Suprapubic skin (tissue), 4 donors: Measurements from ENCODE around the gene KIDINS220. TPM values are rescaled to one million over a fixed set of nuclear protein-coding genes. Genes with fewer than 3 reads are reported as not detected.

ENCODE experiments used
- DNase-seq, 2 donors: peaks; one replicate each; pipeline ENCODE4 v3.0.0-alpha.2; 2019; ENCODE audit warnings: low spot score in 2 of 2
- H3K27ac ChIP-seq: fragments of 200-600 bp; sonication (generic); one replicate; pipeline ENCODE4 v1.5.1; 2019
- H3K27me3 ChIP-seq: fragments of 200-600 bp; sonication (generic); one replicate; pipeline ENCODE4 v1.5.1; 2019
- H3K36me3 ChIP-seq: fragments of 200-600 bp; sonication (generic); one replicate; pipeline ENCODE4 v1.5.1; 2019
- H3K4me1 ChIP-seq: fragments of 200-600 bp; sonication (generic); one replicate; pipeline ENCODE4 v1.5.1; 2019
- H3K4me3 ChIP-seq: fragments of 200-600 bp; sonication (generic); one replicate; pipeline ENCODE4 v1.5.1; 2019; ENCODE audit warnings: mild to moderate bottlenecking
- H3K9me3 ChIP-seq: fragments of 200-600 bp; sonication (generic); one replicate; pipeline ENCODE4 v1.5.1; 2019
- EP300 ChIP-seq: sonication (generic); formaldehyde crosslinking; IDR thresholded peaks from one replicate; pipeline ENCODE4 v1.6.1; 2017; ENCODE audit warnings: antibody characterized with exemption
- POLR2A ChIP-seq, 2 donors: fragments of 450-650 bp; IDR thresholded peaks; one replicate each; pipeline ENCODE4 v1.6.1; 2017; ENCODE audit warnings: antibody characterized with exemption in 2 of 2, mild to moderate bottlenecking in 2 of 2, moderate library complexity in 2 of 2
- POLR2AphosphoS5 ChIP-seq, 3 donors: sonication (generic); formaldehyde crosslinking; IDR thresholded peaks; one replicate each; pipeline ENCODE4 v1.6.1; 2017; ENCODE audit warnings: antibody characterized with exemption in 3 of 3
- WGBS: methylation state at CpG from one replicate; pipeline ENCODE4 v1.1.5; 2018; 5-methylcytosine and 5-hydroxymethylcytosine counted together
- total RNA-seq, 4 donors: library from RNA; depleted of rRNA; stranded (reverse); fragments of >200 nt; gene quantifications; one replicate each; pipeline ENCODE4 v1.1.0, GENCODE V29; 2016
- TF ChIP-seq, protein P1 (sequence below), 2 donors: fragments of 200-600 bp in 1 of 2; fragments of 450-650 bp in 1 of 2; sonication (generic) in 1 of 2; IDR thresholded peaks; one replicate each; pipeline ENCODE4 v1.5.1; 2016 to 2019; ENCODE audit warnings: antibody characterized with exemption in 2 of 2, mild to moderate bottlenecking in 1 of 2, moderate library complexity in 1 of 2

Gene KIDINS220
- total RNA-seq, 4 donors from 2014 or later, result 44.7 to 100 (median 53.5) TPM

DNA sequence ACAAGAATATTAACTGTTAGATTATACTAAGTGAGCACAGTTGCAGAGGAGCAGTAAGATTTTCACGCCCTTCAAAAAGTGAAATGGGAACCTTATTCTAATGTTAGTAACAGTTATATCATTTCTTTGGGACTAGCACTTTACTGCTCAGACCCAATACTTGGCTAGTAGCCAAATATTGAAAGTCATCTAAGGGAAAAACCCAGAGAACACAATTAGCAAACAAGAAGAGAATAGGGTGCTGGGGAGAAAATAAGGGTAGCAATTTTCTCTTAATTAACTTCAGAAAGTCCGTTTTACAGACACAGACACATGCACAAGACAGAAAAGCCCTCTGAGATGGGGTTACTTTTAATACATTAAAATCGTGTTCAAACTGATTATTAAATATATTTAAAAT, 83.8 kb downstream of the KIDINS220 start:
- Histone ChIP-seq H3K36me3 (peaks cover 37% of the 10 kb centered on the region), H3K27ac (no peak overlapping the region), H3K9me3 (no peaks in the 10 kb centered on the region), H3K4me3 (no peak overlapping the region), H3K27me3 (no peaks in the 10 kb centered on the region), H3K4me1 (peaks cover 8% of the 10 kb centered on the region)
- DNase-seq, result no peak
- 80% methylated on average over 3 of the region's 3 CpGs for WGBS
- no peak for TF ChIP-seq EP300
- TF ChIP-seq, protein P1, sequence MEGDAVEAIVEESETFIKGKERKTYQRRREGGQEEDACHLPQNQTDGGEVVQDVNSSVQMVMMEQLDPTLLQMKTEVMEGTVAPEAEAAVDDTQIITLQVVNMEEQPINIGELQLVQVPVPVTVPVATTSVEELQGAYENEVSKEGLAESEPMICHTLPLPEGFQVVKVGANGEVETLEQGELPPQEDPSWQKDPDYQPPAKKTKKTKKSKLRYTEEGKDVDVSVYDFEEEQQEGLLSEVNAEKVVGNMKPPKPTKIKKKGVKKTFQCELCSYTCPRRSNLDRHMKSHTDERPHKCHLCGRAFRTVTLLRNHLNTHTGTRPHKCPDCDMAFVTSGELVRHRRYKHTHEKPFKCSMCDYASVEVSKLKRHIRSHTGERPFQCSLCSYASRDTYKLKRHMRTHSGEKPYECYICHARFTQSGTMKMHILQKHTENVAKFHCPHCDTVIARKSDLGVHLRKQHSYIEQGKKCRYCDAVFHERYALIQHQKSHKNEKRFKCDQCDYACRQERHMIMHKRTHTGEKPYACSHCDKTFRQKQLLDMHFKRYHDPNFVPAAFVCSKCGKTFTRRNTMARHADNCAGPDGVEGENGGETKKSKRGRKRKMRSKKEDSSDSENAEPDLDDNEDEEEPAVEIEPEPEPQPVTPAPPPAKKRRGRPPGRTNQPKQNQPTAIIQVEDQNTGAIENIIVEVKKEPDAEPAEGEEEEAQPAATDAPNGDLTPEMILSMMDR (IDR thresholded peaks at IDR 0.05), result no peak
- TF ChIP-seq POLR2A (IDR thresholded peaks at IDR 0.05), result no peak
- no peak for TF ChIP-seq POLR2AphosphoS5 (IDR thresholded peaks at IDR 0.05)

DNA sequence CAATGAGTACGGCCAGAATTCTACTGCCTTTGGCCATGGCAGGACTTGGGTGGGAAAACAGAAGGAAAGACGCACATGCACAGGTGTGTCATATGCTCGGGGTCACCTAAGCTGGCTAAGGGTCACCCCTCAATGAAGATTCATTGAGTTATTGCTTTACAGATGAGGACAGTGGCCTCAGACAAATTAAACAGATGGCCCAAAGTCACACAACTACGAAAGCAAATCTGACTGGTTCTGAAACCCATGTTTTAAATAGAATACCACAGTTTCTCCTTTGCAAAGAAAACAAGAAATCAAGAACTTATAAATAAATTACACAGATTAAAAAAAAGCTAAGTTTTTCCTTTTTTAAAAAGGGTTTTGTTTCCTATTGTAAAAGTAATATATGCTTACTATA, 85.0 kb downstream of the KIDINS220 start:
- no peak overlapping the region for H3K4me3 ChIP-seq
- 98% methylated on average over 4 of the region's 4 CpGs for WGBS
- no peak for DNase-seq
- H3K27me3 ChIP-seq, result no peaks in the 10 kb centered on the region
- peaks cover 32% of the 10 kb centered on the region for H3K36me3 ChIP-seq
- TF ChIP-seq, protein P1 (IDR thresholded peaks at IDR 0.05), result no peak
- TF ChIP-seq EP300 (no peak), POLR2A (IDR thresholded peaks at IDR 0.05) (no peak), POLR2AphosphoS5 (IDR thresholded peaks at IDR 0.05) (no peak)
- peaks cover 8% of the 10 kb centered on the region for H3K4me1 ChIP-seq
- H3K27ac ChIP-seq, result no peak overlapping the region
- H3K9me3 ChIP-seq, result no peaks in the 10 kb centered on the region

DNA sequence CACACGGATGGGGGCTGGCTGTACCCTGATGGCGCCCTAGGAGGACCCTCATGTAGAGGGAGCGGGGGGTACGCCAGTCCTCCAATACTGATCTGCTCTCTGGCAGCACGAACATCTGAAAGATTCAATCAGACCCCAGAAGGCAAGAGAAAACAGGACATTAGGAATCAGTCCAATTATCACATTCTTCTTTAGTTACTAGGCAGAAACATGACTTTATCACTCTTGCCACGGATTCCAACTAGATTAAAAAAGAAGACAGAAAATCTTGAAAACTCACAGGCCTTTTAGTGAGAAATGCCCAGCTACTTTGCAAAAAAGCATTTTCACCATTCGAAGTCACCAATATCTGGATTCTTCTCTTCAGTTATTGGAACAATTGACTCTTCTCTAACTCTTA, 87.2 kb downstream of the KIDINS220 start:
- Histone ChIP-seq H3K27me3 (no peaks in the 10 kb centered on the region), H3K27ac (no peak overlapping the region), H3K9me3 (no peaks in the 10 kb centered on the region), H3K4me3 (no peak overlapping the region), H3K4me1 (peaks cover 8% of the 10 kb centered on the region), H3K36me3 (peaks cover 30% of the 10 kb centered on the region)
- WGBS, result 92% methylated on average over 7 of the region's 7 CpGs
- no peak for DNase-seq
- TF ChIP-seq POLR2A (IDR thresholded peaks at IDR 0.05) (no peak), EP300 (no peak)
- TF ChIP-seq, protein P1 (IDR thresholded peaks at IDR 0.05), result no peak

DNA sequence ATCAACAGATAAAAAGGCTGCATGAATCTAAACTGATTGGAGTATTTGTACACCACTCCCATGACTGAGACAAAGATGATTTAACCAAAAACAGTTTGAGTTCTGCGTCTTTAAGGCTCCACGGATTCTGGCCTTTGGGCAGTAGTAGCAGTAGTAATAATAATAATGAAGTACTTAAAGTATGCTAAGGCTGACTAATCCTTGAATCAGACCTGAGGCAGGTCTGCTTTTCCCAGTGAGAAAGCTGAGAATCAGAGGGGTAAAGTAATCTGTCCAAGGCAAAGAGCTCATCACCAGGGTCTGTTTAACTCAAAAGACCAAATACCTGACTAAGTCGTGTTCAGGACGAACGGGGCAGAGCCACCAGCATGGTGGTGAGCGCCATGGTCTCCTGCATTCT, 94.2 kb downstream of the KIDINS220 start:
- H3K27me3 ChIP-seq, result no peaks in the 10 kb centered on the region
- no peak for TF ChIP-seq POLR2A (IDR thresholded peaks at IDR 0.05)
- TF ChIP-seq EP300, result no peak
- no peak for TF ChIP-seq POLR2AphosphoS5 (IDR thresholded peaks at IDR 0.05)
- TF ChIP-seq, protein P1 (IDR thresholded peaks at IDR 0.05), result no peak
- H3K27ac ChIP-seq, result no peak overlapping the region
- 95% methylated on average over 6 of the region's 6 CpGs for WGBS
- H3K36me3 ChIP-seq, result peaks cover 48% of the 10 kb centered on the region
- no peak for DNase-seq
- H3K9me3 ChIP-seq, result no peaks in the 10 kb centered on the region
- H3K4me3 ChIP-seq, result no peak overlapping the region
- H3K4me1 ChIP-seq, result no peaks in the 10 kb centered on the region

DNA sequence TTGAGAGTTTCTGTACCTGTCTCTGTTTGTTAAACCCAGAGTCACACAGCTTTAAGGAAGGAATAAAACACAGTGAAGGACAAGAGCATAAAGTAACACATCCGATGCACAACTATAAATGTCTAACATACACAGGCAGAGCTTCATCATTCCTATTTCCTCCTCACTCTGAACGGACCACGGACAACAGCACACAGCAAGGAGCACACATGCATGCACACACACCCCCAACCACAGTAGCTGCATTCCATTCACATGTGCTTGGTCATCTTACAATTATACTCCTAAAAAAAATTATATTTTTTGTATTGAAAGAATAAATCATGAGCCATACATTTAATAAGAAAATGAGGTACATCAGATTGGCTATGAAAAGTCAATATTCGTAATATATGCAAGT, 97.3 kb downstream of the KIDINS220 start:
- 88% methylated on average over 4 of the region's 4 CpGs for WGBS
- no peak overlapping the region for H3K27ac ChIP-seq
- H3K4me3 ChIP-seq, result no peak overlapping the region
- TF ChIP-seq POLR2AphosphoS5 (IDR thresholded peaks at IDR 0.05) (no peak), POLR2A (IDR thresholded peaks at IDR 0.05) (no peak), EP300 (no peak)
- TF ChIP-seq, protein P1 (IDR thresholded peaks at IDR 0.05), result no peak
- H3K4me1 ChIP-seq, result no peaks in the 10 kb centered on the region
- H3K9me3 ChIP-seq, result no peaks in the 10 kb centered on the region
- H3K36me3 ChIP-seq, result peaks cover 47% of the 10 kb centered on the region
- no peaks in the 10 kb centered on the region for H3K27me3 ChIP-seq
- no peak for DNase-seq
